Brain microvascular endothelial cell (primary cell): ENCODE results near the gene SSPN.

Source experiments
- DNase-seq: peaks from one replicate; pipeline ENCODE4 v3.0.0-alpha.2; 2020
- H3K27ac ChIP-seq: fragments of 250-450 bp; sonication (Bioruptor Pico); 2 replicates; pipeline ENCODE4 v1.5.1; 2020; ENCODE audit warnings: mild to moderate bottlenecking, moderate library complexity
- H3K27me3 ChIP-seq: fragments of 250-450 bp; sonication (Bioruptor Pico); replicated peaks from 2 replicates; pipeline ENCODE4 v1.5.1; 2020; ENCODE audit warnings: mild to moderate bottlenecking
- H3K36me3 ChIP-seq: fragments of 250-450 bp; sonication (Bioruptor Pico); replicated peaks from 2 replicates; pipeline ENCODE4 v1.5.1; 2020; ENCODE audit warnings: mild to moderate bottlenecking
- H3K4me3 ChIP-seq: 2 replicates; pipeline ENCODE4 v1.5.1; 2011; ENCODE audit warnings: low read depth, mild to moderate bottlenecking, control low read depth, low read length, moderate library complexity
- in situ Hi-C: cut with HindIII; loops from 2 replicates; pipeline ENCODE4 v1.10.0; 2017; ENCODE audit warnings: low sequenced_read_pairs, low pct_ligation_motif_present
- TF ChIP-seq, protein P1 (sequence below): IDR thresholded peaks from 2 replicates; pipeline ENCODE4 v1.5.1; 2011; ENCODE audit warnings: low read depth, mild to moderate bottlenecking, moderate library complexity, low read length, control low read depth, inconsistent platforms; ENCODE audit errors: missing control alignments

SSPN gene

GRCh38 chr12:26269562-26270284 is 74.3 kb downstream of the SSPN start:
- no peak overlapping the region for H3K27ac ChIP-seq

DNA sequence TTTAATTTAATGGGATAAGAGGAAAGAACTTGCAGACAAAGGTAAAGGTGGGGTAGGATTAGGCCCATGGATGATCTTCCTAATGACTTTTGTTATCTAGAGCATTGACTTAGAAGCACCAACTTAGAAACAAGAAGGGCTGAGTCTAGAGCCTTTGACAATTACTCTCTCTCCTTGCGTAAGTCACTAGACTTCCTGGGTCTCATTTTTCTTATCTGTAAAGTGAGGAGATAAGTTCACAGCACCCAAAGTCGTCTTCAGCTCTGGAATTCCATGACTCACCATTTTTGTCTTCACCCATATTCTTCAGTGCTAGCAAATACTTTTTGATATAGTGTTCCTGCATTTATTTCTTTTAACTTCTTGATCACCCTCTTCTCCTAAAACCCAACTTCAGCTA is 75.7 kb downstream of the SSPN start:
- Histone ChIP-seq H3K36me3 (no peaks in the 10 kb centered on the region), H3K27me3 (no peaks in the 10 kb centered on the region), H3K27ac (peak overlapping the region; percentile 91), H3K4me3 (no peak overlapping the region)
- TF ChIP-seq, protein P1, sequence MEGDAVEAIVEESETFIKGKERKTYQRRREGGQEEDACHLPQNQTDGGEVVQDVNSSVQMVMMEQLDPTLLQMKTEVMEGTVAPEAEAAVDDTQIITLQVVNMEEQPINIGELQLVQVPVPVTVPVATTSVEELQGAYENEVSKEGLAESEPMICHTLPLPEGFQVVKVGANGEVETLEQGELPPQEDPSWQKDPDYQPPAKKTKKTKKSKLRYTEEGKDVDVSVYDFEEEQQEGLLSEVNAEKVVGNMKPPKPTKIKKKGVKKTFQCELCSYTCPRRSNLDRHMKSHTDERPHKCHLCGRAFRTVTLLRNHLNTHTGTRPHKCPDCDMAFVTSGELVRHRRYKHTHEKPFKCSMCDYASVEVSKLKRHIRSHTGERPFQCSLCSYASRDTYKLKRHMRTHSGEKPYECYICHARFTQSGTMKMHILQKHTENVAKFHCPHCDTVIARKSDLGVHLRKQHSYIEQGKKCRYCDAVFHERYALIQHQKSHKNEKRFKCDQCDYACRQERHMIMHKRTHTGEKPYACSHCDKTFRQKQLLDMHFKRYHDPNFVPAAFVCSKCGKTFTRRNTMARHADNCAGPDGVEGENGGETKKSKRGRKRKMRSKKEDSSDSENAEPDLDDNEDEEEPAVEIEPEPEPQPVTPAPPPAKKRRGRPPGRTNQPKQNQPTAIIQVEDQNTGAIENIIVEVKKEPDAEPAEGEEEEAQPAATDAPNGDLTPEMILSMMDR = no peak
- DNase-seq = peak; percentile 71
- in situ Hi-C loops = no loop called here

More at GRCh38 chr12:26269562-26270284, 74.3 kb downstream of the SSPN start:
- no peak for DNase-seq
- no peaks in the 10 kb centered on the region for H3K27me3 ChIP-seq
- H3K4me3 ChIP-seq = no peak overlapping the region
- no peaks in the 10 kb centered on the region for H3K36me3 ChIP-seq
- TF ChIP-seq, protein P1 = no peak
- in situ Hi-C loops = no loop called here

DNA sequence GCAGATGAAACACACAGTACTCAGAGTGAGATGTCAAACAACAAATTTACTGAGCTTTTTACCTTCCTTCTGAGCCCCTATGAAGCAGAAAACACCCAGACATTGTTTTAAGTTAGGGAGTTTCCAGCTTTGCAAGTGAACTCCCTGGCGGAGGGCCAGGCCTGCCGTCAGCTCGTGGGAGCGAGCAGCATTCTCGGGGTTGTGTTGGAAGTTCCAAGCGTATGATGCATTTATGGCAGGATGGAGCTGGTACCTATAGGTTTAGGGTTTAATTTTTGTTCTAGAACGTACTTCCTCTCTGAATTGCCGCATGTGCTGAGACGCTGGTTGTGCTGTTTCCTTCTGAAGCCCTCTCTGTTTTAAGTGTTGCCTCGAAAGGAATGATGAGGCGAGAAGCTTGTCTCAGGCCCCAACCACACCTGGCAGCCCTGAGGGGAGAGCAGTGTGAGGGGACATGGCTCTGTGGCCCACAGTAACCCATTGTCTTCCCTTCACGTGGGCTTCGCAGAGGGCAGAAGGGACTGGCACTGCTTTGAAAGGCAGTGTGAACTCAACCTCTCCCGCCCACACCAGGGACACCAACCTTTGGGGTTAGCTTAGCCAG is 76.6 kb downstream of the SSPN start:
- no peak overlapping the region for H3K4me3 ChIP-seq
- no peaks in the 10 kb centered on the region for H3K36me3 ChIP-seq
- DNase-seq = peak; percentile 97
- no peaks in the 10 kb centered on the region for H3K27me3 ChIP-seq
- in situ Hi-C loops = no loop called here
- TF ChIP-seq, protein P1 = no peak
- peak overlapping the region; percentile 91 for H3K27ac ChIP-seq

DNA sequence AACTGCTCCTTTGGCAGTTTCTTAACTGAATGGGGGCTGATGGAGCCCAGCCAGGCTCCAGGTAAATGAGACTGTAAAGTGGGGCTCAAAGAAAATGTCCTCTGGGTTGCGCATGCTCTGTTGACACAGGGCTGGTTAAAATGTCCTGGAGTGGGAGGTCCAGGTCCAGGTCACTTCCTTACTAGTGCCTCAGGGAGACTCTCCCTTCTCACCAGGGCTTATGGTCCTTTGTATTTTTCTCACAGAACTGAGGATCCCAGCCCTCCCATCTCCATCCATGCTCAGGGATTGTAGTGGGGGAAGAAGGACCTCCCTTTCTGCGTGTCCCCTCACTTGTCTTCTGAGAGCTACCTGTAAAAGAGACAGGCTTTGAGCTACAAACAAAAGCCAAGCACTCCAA is 77.5 kb downstream of the SSPN start:
- TF ChIP-seq, protein P1 = no peak
- Histone ChIP-seq H3K27me3 (no peaks in the 10 kb centered on the region), H3K36me3 (no peaks in the 10 kb centered on the region), H3K4me3 (no peak overlapping the region), H3K27ac (peak overlapping the region; percentile 91)
- DNase-seq = no peak
- in situ Hi-C loops = no loop called here

DNA sequence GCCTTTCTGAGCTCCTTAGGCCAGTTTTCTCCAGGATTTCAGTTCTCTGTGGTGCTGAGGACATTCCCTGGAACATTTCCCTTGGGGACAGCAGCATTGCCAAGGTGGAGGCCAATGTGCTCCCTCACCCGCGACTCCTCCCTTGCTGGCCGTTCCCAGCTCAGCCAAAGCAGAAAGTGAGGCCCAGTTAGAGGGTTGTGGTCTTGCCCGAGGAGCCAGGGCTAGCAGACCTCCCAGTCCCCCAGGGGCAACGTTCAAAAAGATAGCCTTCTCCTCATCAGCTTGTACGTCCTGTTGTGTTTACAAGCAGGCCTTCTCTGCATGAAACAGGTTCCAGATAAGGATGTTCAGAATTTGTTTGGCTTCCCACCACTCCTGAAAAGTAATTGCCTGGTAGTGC is 78.4 kb downstream of the SSPN start:
- DNase-seq = no peak
- no peaks in the 10 kb centered on the region for H3K36me3 ChIP-seq
- H3K27ac ChIP-seq = peak overlapping the region; percentile 98
- no peaks in the 10 kb centered on the region for H3K27me3 ChIP-seq
- in situ Hi-C loops = no loop called here
- no peak overlapping the region for H3K4me3 ChIP-seq
- TF ChIP-seq, protein P1 = no peak
